GM13976 (cell line): ENCODE measurements around the gene DSG4.

Experiments used
- DNase-seq: peaks from one replicate; pipeline ENCODE4 v3.0.0; 2012; ENCODE audit warnings: low spot score
- in situ Hi-C: fragments of 300-500 bp; cut with MboI; formaldehyde crosslinking; loops from one replicate; pipeline ENCODE4 v1.12.0; 2022; ENCODE audit warnings: low sequenced_read_pairs, mixed read lengths, inconsistent platforms; ENCODE audit not compliant: unreplicated experiment
- TF ChIP-seq, protein P1 (sequence below): IDR thresholded peaks from 2 replicates; pipeline ENCODE4 v1.5.1; 2012; ENCODE audit warnings: borderline replicate concordance, mild to moderate bottlenecking; ENCODE audit not compliant: insufficient read depth; ENCODE audit errors: extremely low read depth, missing control alignments, control extremely low read depth

The DSG4 gene

GRCh38 chr18:31407649-31408048 lies 31.1 kb downstream of the DSG4 start:
- in situ Hi-C loops: no loop called here
- TF ChIP-seq, protein P1, sequence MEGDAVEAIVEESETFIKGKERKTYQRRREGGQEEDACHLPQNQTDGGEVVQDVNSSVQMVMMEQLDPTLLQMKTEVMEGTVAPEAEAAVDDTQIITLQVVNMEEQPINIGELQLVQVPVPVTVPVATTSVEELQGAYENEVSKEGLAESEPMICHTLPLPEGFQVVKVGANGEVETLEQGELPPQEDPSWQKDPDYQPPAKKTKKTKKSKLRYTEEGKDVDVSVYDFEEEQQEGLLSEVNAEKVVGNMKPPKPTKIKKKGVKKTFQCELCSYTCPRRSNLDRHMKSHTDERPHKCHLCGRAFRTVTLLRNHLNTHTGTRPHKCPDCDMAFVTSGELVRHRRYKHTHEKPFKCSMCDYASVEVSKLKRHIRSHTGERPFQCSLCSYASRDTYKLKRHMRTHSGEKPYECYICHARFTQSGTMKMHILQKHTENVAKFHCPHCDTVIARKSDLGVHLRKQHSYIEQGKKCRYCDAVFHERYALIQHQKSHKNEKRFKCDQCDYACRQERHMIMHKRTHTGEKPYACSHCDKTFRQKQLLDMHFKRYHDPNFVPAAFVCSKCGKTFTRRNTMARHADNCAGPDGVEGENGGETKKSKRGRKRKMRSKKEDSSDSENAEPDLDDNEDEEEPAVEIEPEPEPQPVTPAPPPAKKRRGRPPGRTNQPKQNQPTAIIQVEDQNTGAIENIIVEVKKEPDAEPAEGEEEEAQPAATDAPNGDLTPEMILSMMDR: no peak
- no peak for DNase-seq

- in situ Hi-C loops: no loop called here
- TF ChIP-seq, protein P1: no peak
- no peak for DNase-seq
These were observed 32.7 kb downstream of the DSG4 start for GRCh38 chr18:31409276-31409675.

GRCh38 chr18:31410716-31411483 lies 34.3 kb downstream of the DSG4 start:
- TF ChIP-seq, protein P1: no peak
- DNase-seq: no peak
- in situ Hi-C loops: no loop called here

- in situ Hi-C loops: no loop called here
- no peak for DNase-seq
- TF ChIP-seq, protein P1: no peak
These were observed 36.6 kb downstream of the DSG4 start for GRCh38 chr18:31413137-31413536.

- in situ Hi-C loops: no loop called here
- TF ChIP-seq, protein P1: no peak
- DNase-seq: no peak
These were observed 41.3 kb downstream of the DSG4 start for GRCh38 chr18:31417850-31418249.

- in situ Hi-C loops: no loop called here
- TF ChIP-seq, protein P1: no peak
- no peak for DNase-seq
These were observed 42.9 kb downstream of the DSG4 start for GRCh38 chr18:31419457-31419932.
